Ramos (cell line): ENCODE results near the gene CHAF1A.

Experiments
- in situ Hi-C: fragments of 300-500 bp; cut with MboI; formaldehyde crosslinking; loops from one replicate; pipeline ENCODE4 v1.14.3; 2022; ENCODE audit warnings: low sequenced_read_pairs; ENCODE audit not compliant: unreplicated experiment

Gene CHAF1A

GRCh38 chr19:4365791-4366665 is 36.4 kb upstream of the CHAF1A start:
- in situ Hi-C loops: no loop called here

- in situ Hi-C loops: no loop called here
These were observed 35.6 kb upstream of the CHAF1A start for GRCh38 chr19:4366666-4367335.

GRCh38 chr19:4367336-4367723 is 35.1 kb upstream of the CHAF1A start:
- in situ Hi-C loops: no loop called here

DNA sequence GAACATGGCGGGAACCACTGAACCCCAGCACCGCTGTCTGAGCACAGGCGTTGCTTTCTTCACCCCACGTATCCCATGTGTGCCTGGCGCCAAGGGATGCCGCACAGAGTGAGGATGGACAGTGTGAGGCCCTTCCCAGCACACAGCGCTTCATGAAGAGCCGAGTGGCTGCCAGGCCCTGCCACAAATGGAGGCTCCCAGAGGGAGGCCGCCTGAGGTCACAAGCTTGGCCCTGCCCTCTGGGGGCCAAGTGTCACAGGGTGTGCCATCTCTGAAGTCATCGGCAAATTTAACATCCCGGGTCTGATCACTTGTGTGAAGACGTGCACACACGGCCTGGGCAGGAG is 34.7 kb upstream of the CHAF1A start:
- in situ Hi-C loops: no loop called here

GRCh38 chr19:4368128-4368820 is 34.2 kb upstream of the CHAF1A start:
- in situ Hi-C loops: no loop called here

GRCh38 chr19:4369109-4369887 is 33.1 kb upstream of the CHAF1A start:
- in situ Hi-C loops: no loop called here

DNA sequence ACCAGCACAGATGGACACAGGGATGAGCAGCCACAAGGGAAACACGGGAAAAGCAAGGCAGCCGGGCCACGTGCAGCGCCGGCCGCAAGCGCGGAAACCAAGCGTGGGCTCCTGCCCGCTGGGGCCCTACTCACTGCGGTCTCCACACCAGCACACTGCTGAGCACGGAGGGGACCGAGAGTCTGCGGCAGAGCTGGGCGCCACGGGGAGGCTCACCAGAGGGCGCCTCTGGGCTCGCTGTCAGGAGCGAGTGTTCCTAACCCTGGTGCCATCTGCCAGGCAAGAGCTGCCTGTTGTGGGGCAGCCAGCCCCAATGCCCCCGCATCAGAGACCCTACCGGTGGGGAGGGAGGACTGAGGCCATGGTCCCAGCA is 32.6 kb upstream of the CHAF1A start:
- in situ Hi-C loops: no loop called here

DNA sequence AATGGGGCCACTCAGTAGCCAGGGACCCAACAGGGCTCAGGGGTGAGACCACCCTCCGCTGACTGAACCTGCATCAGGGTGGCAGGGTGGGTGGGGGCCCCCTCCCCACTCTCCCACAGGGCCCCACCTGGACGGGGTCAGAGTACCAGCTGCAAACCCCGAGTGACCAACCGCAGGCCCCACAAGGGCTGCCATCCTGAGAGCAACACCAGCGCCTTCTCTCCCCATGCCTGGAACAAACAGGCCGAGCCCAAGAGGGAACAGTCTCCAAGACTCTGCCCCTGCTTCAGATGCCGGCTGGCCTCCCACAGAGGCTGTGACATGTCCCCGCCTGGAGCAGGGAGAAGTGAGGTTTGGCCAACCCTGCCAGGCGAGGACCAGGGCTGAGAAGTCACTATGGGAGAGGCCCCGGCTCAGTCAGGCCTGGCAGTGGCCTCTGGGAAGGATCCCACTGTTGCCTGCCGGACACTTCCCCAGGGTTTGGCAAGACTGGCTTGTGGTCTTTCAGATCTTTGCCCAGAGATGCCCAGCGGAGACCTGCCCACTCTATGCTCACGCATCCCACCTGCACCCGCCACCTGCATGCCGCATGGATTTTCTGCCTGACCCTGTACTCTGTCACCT is 31.9 kb upstream of the CHAF1A start:
- in situ Hi-C loops: no loop called here

DNA sequence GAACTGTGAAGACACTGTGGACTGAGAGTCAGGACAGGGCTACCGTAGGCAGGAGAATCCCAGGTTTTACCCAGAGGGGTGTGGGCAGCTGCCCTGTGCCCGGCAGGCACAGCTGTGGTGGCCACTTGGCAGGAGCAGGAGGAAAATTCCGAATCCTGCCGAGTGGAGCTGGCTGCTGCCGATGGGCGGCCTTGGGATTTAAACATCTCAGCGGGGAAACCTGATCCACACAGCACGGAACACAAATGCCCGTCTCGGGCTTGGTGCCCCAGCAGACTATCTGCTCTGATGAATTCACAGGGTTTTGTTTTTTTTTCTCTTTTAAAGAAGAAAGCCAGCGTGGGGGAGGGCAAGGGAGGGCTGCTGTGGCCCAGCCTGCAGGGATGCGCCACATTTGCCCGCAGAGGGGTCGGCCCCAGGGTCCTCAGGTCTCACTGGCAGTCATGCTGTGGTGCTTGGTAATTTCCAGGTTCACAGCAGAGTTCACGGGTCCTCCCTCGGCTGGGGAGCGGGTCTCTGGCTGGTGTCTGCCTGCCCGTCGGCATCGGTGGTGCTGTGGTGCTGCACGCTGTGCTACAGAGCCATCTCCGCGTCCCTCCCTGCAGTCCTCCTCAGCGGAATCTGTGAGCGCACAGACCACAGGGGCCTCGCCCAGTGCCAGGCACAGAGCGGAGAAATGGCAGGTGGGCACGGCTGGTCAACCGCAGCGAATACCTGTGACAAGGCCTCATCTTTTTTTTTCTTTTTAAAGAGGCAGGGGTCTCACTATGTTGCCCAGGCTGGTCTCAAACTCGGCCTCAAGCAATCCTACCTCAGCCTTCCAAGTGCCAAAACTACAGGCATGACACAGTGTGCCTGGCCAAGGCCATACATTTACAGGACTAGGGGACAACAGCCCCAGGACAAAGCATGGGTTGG is 30.9 kb upstream of the CHAF1A start:
- in situ Hi-C loops: no loop called here

GRCh38 chr19:4372165-4373012 is 30.1 kb upstream of the CHAF1A start:
- in situ Hi-C loops: no loop called here

GRCh38 chr19:4373013-4373367 is 29.4 kb upstream of the CHAF1A start:
- in situ Hi-C loops: no loop called here

DNA sequence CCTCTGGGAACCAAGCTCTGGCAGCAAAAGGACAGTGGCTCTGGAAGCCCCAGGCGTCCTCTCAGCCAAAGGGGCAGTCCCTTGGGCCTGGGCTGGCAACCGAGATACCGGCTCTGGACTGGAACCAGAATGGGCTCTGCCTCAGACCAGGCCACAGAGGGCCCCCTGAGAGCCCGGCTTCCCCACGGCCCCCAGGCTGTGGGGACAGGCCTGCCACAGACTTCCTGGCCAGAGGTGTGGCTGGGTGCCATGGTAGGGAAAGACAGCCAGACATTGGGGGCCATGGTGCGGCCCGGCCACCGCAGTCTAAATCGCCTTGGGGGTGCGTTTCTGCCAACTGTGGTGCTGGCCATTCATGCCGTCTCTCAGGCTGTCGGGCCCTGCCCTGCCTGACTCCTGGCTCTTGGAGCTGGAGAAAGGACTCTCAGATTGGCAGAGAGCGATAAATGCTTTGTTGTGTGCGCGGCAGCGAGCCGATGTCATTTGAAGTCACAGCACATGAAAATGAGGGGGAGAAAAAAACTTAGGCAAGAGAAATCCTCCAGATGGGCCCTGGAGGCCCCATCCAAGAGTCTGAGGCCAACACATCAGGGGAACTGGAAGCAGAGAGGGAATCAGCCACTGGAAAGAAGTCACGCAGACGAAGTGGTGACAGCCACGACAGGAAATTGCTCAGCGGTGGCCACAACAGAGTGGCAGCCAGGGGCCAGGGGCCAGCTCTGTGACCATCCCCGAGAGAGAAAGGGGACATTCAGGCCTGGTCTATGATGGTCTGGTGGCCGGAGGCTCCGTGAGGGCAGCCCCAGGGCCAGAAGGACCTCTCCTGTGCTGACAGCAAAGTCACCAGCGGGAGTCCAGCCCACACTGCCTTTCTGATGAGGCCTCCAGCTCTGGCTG is 28.6 kb upstream of the CHAF1A start:
- in situ Hi-C loops: no loop called here

DNA sequence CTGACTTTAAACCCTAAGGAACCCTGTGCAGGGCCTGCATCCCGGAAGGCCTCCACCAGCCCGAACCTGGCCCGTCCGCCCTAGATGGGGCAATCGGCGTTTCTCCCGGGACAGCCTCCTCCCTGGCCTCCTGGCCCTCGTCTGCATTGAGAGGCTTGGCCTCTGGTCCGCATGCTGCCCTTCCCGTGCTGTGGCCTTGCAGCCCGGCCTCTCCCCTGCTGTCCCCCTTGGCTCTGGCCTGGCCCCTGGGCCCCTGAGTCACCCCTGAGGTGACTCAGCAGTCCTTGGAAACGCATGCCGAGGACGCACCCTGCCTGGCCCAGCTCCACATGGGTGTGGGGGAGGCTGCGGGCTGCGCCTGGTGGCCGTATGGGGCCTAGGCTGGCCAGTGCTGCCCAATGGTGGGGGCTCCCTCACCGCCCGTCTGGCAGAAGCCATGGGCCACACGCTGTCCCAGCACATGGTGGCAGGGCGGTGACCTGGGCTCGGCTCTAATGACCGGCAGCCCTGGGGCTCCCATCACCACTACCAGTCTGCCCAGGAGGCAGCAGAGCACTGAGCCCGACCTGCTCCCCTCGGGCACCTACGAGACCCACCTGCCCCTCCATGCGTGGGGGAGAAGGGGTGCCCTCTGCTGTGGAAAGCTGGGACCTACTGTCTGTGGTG is 27.8 kb upstream of the CHAF1A start:
- in situ Hi-C loops: no loop called here

GRCh38 chr19:4375164-4376027 is 27.0 kb upstream of the CHAF1A start:
- in situ Hi-C loops: no loop called here

GRCh38 chr19:4376028-4376670 is 26.3 kb upstream of the CHAF1A start:
- in situ Hi-C loops: no loop called here

GRCh38 chr19:4376671-4376990 is 25.8 kb upstream of the CHAF1A start:
- in situ Hi-C loops: no loop called here
